Muscle of leg (tissue), 11 donors: ENCODE results near the gene CPNE5. TPM values are rescaled to one million over a fixed set of nuclear protein-coding genes. Genes with fewer than 3 reads are reported as not detected.

Experiments
- DNase-seq: peaks from one replicate; pipeline ENCODE4 v3.0.0; 2013
- H3K27ac ChIP-seq: one replicate; pipeline ENCODE4 v1.5.1; 2013; ENCODE audit warnings: mild to moderate bottlenecking, low read length, control low read depth
- H3K27me3 ChIP-seq: one replicate; pipeline ENCODE4 v1.6.1; 2013; ENCODE audit warnings: low read length; ENCODE audit not compliant: control insufficient read depth, insufficient read depth
- H3K36me3 ChIP-seq: one replicate; pipeline ENCODE4 v1.6.1; 2013; ENCODE audit warnings: low read length; ENCODE audit not compliant: control insufficient read depth, insufficient read depth
- H3K4me1 ChIP-seq: one replicate; pipeline ENCODE4 v1.6.1; 2013; ENCODE audit warnings: low read length; ENCODE audit not compliant: control insufficient read depth, insufficient read depth
- H3K4me3 ChIP-seq: one replicate; pipeline ENCODE4 v1.5.1; 2013; ENCODE audit warnings: low read length, control low read depth
- H3K9me3 ChIP-seq: replicated peaks from 2 replicates; pipeline ENCODE4 v1.6.1; 2013; ENCODE audit warnings: low read depth, low read length; ENCODE audit not compliant: control insufficient read depth
- WGBS: methylation state at CpG from one replicate; pipeline ENCODE4 v1.1.5; 2013; ENCODE audit warnings: missing lambda C conversion rate; ENCODE audit not compliant: insufficient coverage; 5-methylcytosine and 5-hydroxymethylcytosine counted together
- polyA plus RNA-seq, 8 donors: library from polyadenylated mRNA; unstranded; fragments of 120-200 nt; gene quantifications; one replicate each; pipeline versions ENCODE4 v1.2.1 to v1.2.3, GENCODE V29; 2013; ENCODE audit warnings: inconsistent platforms in 1 of 8, low replicate concordance in 1 of 8; ENCODE audit not compliant: insufficient read length in 8 of 8, insufficient read depth in 1 of 8
- total RNA-seq: library from RNA; stranded (reverse); fragments of 120-200 nt; gene quantifications from one replicate; pipeline ENCODE4 v1.2.4, GENCODE V29; 2013

The CPNE5 gene
- total and polyA plus RNA-seq, 9 donors = 4.9 to 17.8 (median 8.2) TPM

GRCh38 chr6:36873115-36873514 lies 33.9 kb upstream of the CPNE5 start:
- no CpG with 5 or more reads among the region's 1 CpG for WGBS
- Histone ChIP-seq H3K36me3 (peaks cover 14% of the 10 kb centered on the region), H3K4me1 (peaks cover 12% of the 10 kb centered on the region), H3K4me3 (no peak overlapping the region), H3K27ac (no peak overlapping the region), H3K27me3 (no peaks in the 10 kb centered on the region), H3K9me3 (no peaks in the 10 kb centered on the region)
- DNase-seq = no peak

DNA sequence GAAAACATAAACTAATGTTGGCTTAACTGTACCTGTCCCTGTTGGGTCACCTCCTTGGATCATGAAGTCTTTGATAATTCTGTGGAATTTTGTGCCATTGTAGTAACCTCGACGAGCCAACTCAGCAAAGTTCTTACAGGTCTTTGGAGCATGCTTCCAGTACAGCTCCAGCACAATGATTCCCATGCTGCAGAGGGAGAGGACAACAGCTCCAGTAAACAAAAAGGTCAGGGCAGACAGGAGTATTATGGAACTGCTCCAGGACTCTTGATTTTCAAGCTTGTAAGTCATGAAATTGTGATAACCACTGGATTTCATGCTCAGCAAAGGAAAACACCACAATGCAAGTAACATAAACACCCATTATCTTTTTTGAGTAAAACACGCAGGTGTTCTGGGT lies 32.4 kb upstream of the CPNE5 start:
- no peak overlapping the region for H3K27ac ChIP-seq
- H3K4me3 ChIP-seq = no peak overlapping the region
- no peaks in the 10 kb centered on the region for H3K9me3 ChIP-seq
- peaks cover 21% of the 10 kb centered on the region for H3K36me3 ChIP-seq
- no peak for DNase-seq
- H3K4me1 ChIP-seq = peaks cover 15% of the 10 kb centered on the region
- 92% methylated on average over 2 of the region's 3 CpGs for WGBS
- H3K27me3 ChIP-seq = no peaks in the 10 kb centered on the region

- H3K27ac ChIP-seq = no peak overlapping the region
- no peak for DNase-seq
- WGBS = 86% methylated on average over 1 of the region's 4 CpGs
- H3K4me1 ChIP-seq = peaks cover 4% of the 10 kb centered on the region
- H3K36me3 ChIP-seq = peaks cover 33% of the 10 kb centered on the region
- no peaks in the 10 kb centered on the region for H3K9me3 ChIP-seq
- no peak overlapping the region for H3K4me3 ChIP-seq
- H3K27me3 ChIP-seq = no peaks in the 10 kb centered on the region
Measured at GRCh38 chr6:36867471-36868224, 28.4 kb upstream of the CPNE5 start.

GRCh38 chr6:36865835-36866234 lies 26.6 kb upstream of the CPNE5 start:
- WGBS = no CpG with 5 or more reads among the region's 2 CpGs
- Histone ChIP-seq H3K27me3 (no peaks in the 10 kb centered on the region), H3K4me3 (no peak overlapping the region), H3K4me1 (peaks cover 4% of the 10 kb centered on the region), H3K36me3 (peaks cover 33% of the 10 kb centered on the region), H3K9me3 (no peaks in the 10 kb centered on the region), H3K27ac (no peak overlapping the region)
- DNase-seq = no peak

- 89% methylated on average over 12 of the region's 12 CpGs for WGBS
- no peak overlapping the region for H3K4me3 ChIP-seq
- H3K27ac ChIP-seq = no peak overlapping the region
- DNase-seq = no peak
- H3K36me3 ChIP-seq = peaks cover 24% of the 10 kb centered on the region
- no peaks in the 10 kb centered on the region for H3K27me3 ChIP-seq
- H3K9me3 ChIP-seq = no peaks in the 10 kb centered on the region
- peaks cover 4% of the 10 kb centered on the region for H3K4me1 ChIP-seq
Measured at GRCh38 chr6:36863670-36864540, 24.7 kb upstream of the CPNE5 start.

DNA sequence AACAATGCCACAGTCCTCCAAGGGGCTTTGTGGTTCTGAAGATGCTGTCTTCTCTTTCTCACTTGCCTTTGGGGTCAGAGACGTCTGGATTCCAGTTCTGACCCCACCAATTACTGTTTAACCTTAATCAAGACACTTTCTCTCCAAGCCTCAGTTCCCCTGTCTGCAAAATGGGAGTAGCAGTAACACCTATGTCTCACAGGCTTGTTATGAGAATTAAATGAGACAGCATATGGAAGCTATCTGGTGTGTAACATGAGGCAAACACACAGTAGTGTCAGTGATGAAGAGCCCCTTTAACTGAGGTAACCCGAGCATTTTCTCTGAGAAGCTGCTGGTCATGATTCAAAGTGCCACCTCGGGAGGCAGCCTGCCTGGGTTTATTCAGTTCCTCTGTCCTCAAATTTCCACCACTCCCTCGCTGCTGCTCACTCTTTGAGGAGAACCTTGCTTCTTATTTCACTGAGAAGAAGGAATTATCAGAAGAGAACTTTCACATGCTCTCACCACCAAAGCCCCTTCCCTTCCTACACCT lies 23.7 kb upstream of the CPNE5 start:
- Histone ChIP-seq H3K4me1 (peaks cover 4% of the 10 kb centered on the region), H3K9me3 (no peaks in the 10 kb centered on the region), H3K4me3 (no peak overlapping the region), H3K27ac (no peak overlapping the region), H3K36me3 (peaks cover 24% of the 10 kb centered on the region), H3K27me3 (no peaks in the 10 kb centered on the region)
- 59% methylated on average over 2 of the region's 4 CpGs for WGBS
- no peak for DNase-seq

- no peak overlapping the region for H3K4me3 ChIP-seq
- no peak overlapping the region for H3K27ac ChIP-seq
- no peaks in the 10 kb centered on the region for H3K27me3 ChIP-seq
- DNase-seq = no peak
- H3K36me3 ChIP-seq = peaks cover 22% of the 10 kb centered on the region
- H3K9me3 ChIP-seq = no peaks in the 10 kb centered on the region
- WGBS = 95% methylated on average over 5 of the region's 8 CpGs
- peaks cover 4% of the 10 kb centered on the region for H3K4me1 ChIP-seq
Measured at GRCh38 chr6:36862164-36862847, 23.1 kb upstream of the CPNE5 start.

DNA sequence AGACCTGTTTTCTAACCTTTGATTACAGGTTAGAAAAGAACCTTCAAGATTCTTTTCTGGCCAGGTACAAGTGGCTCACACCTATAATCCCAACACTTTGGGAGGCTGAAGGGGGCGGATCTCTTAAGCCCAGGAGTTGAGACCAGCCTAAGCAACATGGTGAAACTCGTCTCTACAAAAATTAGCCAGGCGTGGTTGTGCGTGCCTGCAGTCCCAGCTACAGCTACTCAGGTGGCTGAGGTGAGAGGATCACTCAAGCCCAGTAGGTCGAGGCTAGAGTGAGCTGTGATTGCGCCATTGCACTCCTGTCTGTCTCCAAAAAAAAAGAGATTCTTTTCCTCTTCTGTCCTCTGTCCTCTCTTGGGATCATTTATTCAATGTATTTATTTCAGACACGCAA lies 20.9 kb upstream of the CPNE5 start:
- no peak for DNase-seq
- WGBS = 94% methylated on average over 5 of the region's 7 CpGs
- peaks cover 9% of the 10 kb centered on the region for H3K4me1 ChIP-seq
- no peaks in the 10 kb centered on the region for H3K27me3 ChIP-seq
- no peak overlapping the region for H3K27ac ChIP-seq
- H3K9me3 ChIP-seq = no peaks in the 10 kb centered on the region
- no peak overlapping the region for H3K4me3 ChIP-seq
- peaks cover 25% of the 10 kb centered on the region for H3K36me3 ChIP-seq

DNA sequence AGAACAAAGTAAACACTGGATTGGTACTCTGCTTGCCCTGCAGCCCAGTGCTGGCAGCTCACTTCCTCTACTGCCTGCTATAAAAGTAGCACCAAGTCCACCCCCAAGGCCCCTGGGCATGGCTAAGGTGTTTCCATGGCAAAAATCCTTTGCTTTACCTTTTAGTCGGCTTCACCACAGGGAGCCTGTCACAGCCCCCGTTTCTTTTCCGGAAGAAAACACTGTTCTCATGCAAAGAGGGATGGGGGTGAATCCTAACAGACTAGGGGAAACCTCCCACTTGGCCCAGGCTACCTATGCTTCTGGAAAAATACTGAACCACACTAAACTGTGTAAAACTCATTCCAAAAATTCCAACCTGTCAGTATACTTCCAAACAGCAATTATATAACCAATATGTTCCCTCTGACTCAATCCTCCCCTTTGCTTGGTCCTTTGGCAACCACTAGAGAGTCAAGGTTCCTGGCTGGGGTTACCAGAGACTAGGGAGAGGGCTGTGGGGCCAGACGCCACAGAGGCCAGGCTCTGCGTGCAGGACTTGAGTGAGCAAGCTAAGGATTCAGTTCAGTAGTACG lies 19.2 kb upstream of the CPNE5 start:
- Histone ChIP-seq H3K4me1 (peaks cover 11% of the 10 kb centered on the region), H3K27ac (peak overlapping the region; percentile 26), H3K4me3 (no peak overlapping the region), H3K27me3 (no peaks in the 10 kb centered on the region), H3K36me3 (peaks cover 25% of the 10 kb centered on the region), H3K9me3 (no peaks in the 10 kb centered on the region)
- WGBS = 20% methylated on average over 4 of the region's 6 CpGs
- peak; percentile 73 for DNase-seq
